Neural cell (in vitro differentiated cells): ENCODE measurements around the gene RCHY1. TPM values are rescaled to one million over a fixed set of nuclear protein-coding genes. Genes with fewer than 3 reads are reported as not detected.
"Not testable (repeated sequence)": the region's sequence is repeated elsewhere in the genome, so short reads cannot be mapped to it uniquely, and the experiment has no call there.

Experiments used
- H2AFZ ChIP-seq: fragments of 200-600, 300-800 bp; sonication (generic), shearing (Covaris generic); 2 replicates; pipeline ENCODE4 v1.6.0; 2014; ENCODE audit warnings: low read depth, mild to moderate bottlenecking, antibody characterized with exemption, low read length, moderate library complexity
- H3F3A ChIP-seq: fragments of 200-600 bp; shearing (Covaris generic); 2 replicates; pipeline ENCODE4 v1.6.1; 2016; ENCODE audit warnings: mild to moderate bottlenecking, moderate library complexity, mixed read lengths, antibody characterized with exemption, low read length; ENCODE audit not compliant: insufficient read depth, poor library complexity, severe bottlenecking
- H3K27ac ChIP-seq: fragments of 200-600, 300-800 bp; sonication (generic), shearing (Covaris generic); 2 replicates; pipeline ENCODE4 v1.5.1; 2014; ENCODE audit warnings: mild to moderate bottlenecking, low read length, moderate library complexity
- H3K27me3 ChIP-seq: fragments of 300-800, 200-600 bp; sonication (generic), shearing (Covaris generic); 2 replicates; pipeline ENCODE4 v1.6.0; 2014; ENCODE audit warnings: mild to moderate bottlenecking, low read depth, low read length, moderate library complexity; ENCODE audit not compliant: insufficient read depth
- H3K36me3 ChIP-seq: fragments of 300-800, 200-600 bp; sonication (generic), shearing (Covaris generic); 2 replicates; pipeline ENCODE4 v1.5.1; 2014; ENCODE audit warnings: mild to moderate bottlenecking, antibody characterized with exemption, low read length, moderate library complexity; ENCODE audit not compliant: insufficient read depth
- H3K4me2 ChIP-seq: fragments of 300-800, 200-600 bp; sonication (generic), shearing (Covaris generic); 2 replicates; pipeline ENCODE4 v1.6.0; 2014; ENCODE audit warnings: mild to moderate bottlenecking, low read length
- H3K4me3 ChIP-seq: fragments of 300-800, 200-600 bp; sonication (generic), shearing (Covaris generic); 2 replicates; pipeline ENCODE4 v1.5.1; 2014; ENCODE audit warnings: mild to moderate bottlenecking, low read length, moderate library complexity
- H3K79me2 ChIP-seq: fragments of 200-600 bp; shearing (Covaris generic); replicated peaks from 2 replicates; pipeline ENCODE4 v1.6.0; 2014; ENCODE audit warnings: mild to moderate bottlenecking, low read length, moderate library complexity; ENCODE audit not compliant: insufficient read depth
- H3K9ac ChIP-seq: fragments of 300-800, 200-600 bp; sonication (generic), shearing (Covaris generic); 2 replicates; pipeline ENCODE4 v1.6.1; 2016; ENCODE audit warnings: mild to moderate bottlenecking, low read length, mixed read lengths
- H3K9me2 ChIP-seq: fragments of 200-600 bp; shearing (Covaris generic); 2 replicates; pipeline ENCODE4 v1.6.1; 2016; ENCODE audit warnings: mild to moderate bottlenecking, low read length, mixed read lengths; ENCODE audit not compliant: insufficient read depth
- H3K9me3 ChIP-seq: fragments of 200-600, 300-800 bp; sonication (generic), shearing (Covaris generic); 2 replicates; pipeline ENCODE4 v1.6.1; 2016; ENCODE audit warnings: mild to moderate bottlenecking, mixed run types, low read length, moderate library complexity, mixed read lengths
- H4K20me1 ChIP-seq: fragments of 200-600 bp; shearing (Covaris generic); 2 replicates; pipeline ENCODE4 v1.6.1; 2016; ENCODE audit warnings: mild to moderate bottlenecking, mixed run types; ENCODE audit not compliant: insufficient read depth
- CTCF ChIP-seq: fragments of 450-650 bp; IDR thresholded peaks from 2 replicates; pipeline ENCODE4 v1.5.1; 2014; ENCODE audit warnings: antibody characterized with exemption, mild to moderate bottlenecking, moderate library complexity; ENCODE audit not compliant: poor library complexity, severe bottlenecking
- EP300 ChIP-seq: fragments of 450-650 bp; conservative IDR thresholded peaks from 2 replicates; pipeline ENCODE4 v1.6.1; 2014; ENCODE audit warnings: antibody characterized with exemption, mild to moderate bottlenecking, moderate library complexity; ENCODE audit not compliant: poor library complexity, severe bottlenecking
- EZH2 ChIP-seq: fragments of 200-600, 300-800 bp; shearing (Covaris generic), sonication (generic); IDR thresholded peaks from 2 replicates; pipeline ENCODE4 v1.6.1; 2014; ENCODE audit warnings: antibody characterized with exemption, low read length, borderline replicate concordance, mild to moderate bottlenecking; ENCODE audit not compliant: insufficient read depth, poor library complexity, severe bottlenecking
- MXI1 ChIP-seq: fragments of 450-650 bp; conservative IDR thresholded peaks from 2 replicates; pipeline ENCODE4 v1.6.1; 2014; ENCODE audit warnings: antibody characterized with exemption, mild to moderate bottlenecking; ENCODE audit not compliant: poor library complexity, severe bottlenecking
- POLR2AphosphoS5 ChIP-seq: IDR thresholded peaks from 2 replicates; pipeline ENCODE4 v1.6.1; 2012
- RAD21 ChIP-seq: fragments of 450-650 bp; conservative IDR thresholded peaks from 2 replicates; pipeline ENCODE4 v1.6.1; 2014; ENCODE audit warnings: antibody characterized with exemption, mild to moderate bottlenecking, moderate library complexity
- REST ChIP-seq: IDR thresholded peaks from 2 replicates; pipeline ENCODE4 v1.6.1; 2012; ENCODE audit warnings: borderline replicate concordance
- SMC3 ChIP-seq: fragments of 450-650 bp; conservative IDR thresholded peaks from 2 replicates; pipeline ENCODE4 v1.6.1; 2014; ENCODE audit warnings: antibody characterized with exemption, mild to moderate bottlenecking, moderate library complexity; ENCODE audit not compliant: poor library complexity
- TAF1 ChIP-seq: IDR thresholded peaks from 2 replicates; pipeline ENCODE4 v1.6.1; 2012; ENCODE audit warnings: low read depth
- polyA plus RNA-seq: library from polyadenylated mRNA; depleted of rRNA; stranded (reverse); fragments of >200 nt; gene quantifications from 2 replicates; pipeline ENCODE4 v1.2.3, GENCODE V29; 2014

Gene RCHY1
- polyA plus RNA-seq, 1 donor from 2014 or later, result 70.6 TPM

GRCh38 chr4:75542824-75543223, 28.6 kb upstream of the RCHY1 start:
- Histone ChIP-seq H3K4me2 (no peak overlapping the region), H3F3A (no peaks in the 10 kb centered on the region), H3K4me3 (no peak overlapping the region), H3K9ac (no peak overlapping the region), H3K79me2 (no peaks in the 10 kb centered on the region), H3K36me3 (peaks cover 6% of the 10 kb centered on the region), H3K27me3 (no peaks in the 10 kb centered on the region), H2AFZ (no peak overlapping the region), H3K9me3 (no peaks in the 10 kb centered on the region), H3K9me2 (no peaks in the 10 kb centered on the region), H3K27ac (no peak overlapping the region), H4K20me1 (no peaks in the 10 kb centered on the region)
- TF ChIP-seq REST (no peak), CTCF (no peak), MXI1 (no peak), SMC3 (no peak), TAF1 (no peak), EZH2 (no peak), EP300 (no peak), POLR2AphosphoS5 (no peak), RAD21 (no peak)

GRCh38 chr4:75537308-75537707, 23.1 kb upstream of the RCHY1 start:
- H3K36me3 ChIP-seq, H3K4me2 ChIP-seq, H2AFZ ChIP-seq, H3K27me3 ChIP-seq, H4K20me1 ChIP-seq, H3K9ac ChIP-seq, H3K9me3 ChIP-seq, H3K9me2 ChIP-seq, H3K79me2 ChIP-seq, H3K4me3 ChIP-seq, H3F3A ChIP-seq, H3K27ac ChIP-seq: not testable (repeated sequence)

DNA sequence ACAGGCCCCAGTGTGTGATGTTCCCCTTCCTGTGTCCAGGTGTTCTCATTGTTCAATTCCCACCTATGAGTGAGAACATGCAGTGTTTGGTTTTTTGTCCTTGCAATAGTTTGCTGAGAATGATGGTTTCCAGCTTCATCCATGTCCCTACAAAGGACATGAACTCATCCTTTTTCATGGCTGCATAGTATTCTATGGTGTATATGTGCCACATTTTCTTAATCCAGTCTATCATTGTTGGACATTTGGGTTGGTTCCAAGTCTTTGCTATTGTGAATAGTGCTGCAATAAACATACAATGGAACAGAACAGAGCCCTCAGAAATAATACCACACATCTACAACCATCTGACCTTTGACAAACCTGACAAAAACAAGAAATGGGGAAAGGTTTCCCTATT, 19.7 kb upstream of the RCHY1 start:
- not testable (repeated sequence) for H3F3A ChIP-seq, H4K20me1 ChIP-seq, H3K4me3 ChIP-seq, H3K27me3 ChIP-seq, H2AFZ ChIP-seq, H3K79me2 ChIP-seq, H3K9ac ChIP-seq, H3K4me2 ChIP-seq, H3K36me3 ChIP-seq, H3K9me2 ChIP-seq, H3K9me3 ChIP-seq, H3K27ac ChIP-seq

GRCh38 chr4:75533339-75533887, 19.2 kb upstream of the RCHY1 start:
- H3K27ac ChIP-seq, H3K9ac ChIP-seq, H4K20me1 ChIP-seq, H3K36me3 ChIP-seq, H3K9me2 ChIP-seq, H3K79me2 ChIP-seq, H3K4me3 ChIP-seq, H3F3A ChIP-seq, H3K27me3 ChIP-seq, H2AFZ ChIP-seq, H3K4me2 ChIP-seq, H3K9me3 ChIP-seq: not testable (repeated sequence)

GRCh38 chr4:75531536-75532143, 17.4 kb upstream of the RCHY1 start:
- H3K9ac ChIP-seq, H2AFZ ChIP-seq, H3K9me3 ChIP-seq, H3K27me3 ChIP-seq, H3K27ac ChIP-seq, H3K4me2 ChIP-seq, H3K4me3 ChIP-seq, H4K20me1 ChIP-seq, H3F3A ChIP-seq, H3K9me2 ChIP-seq, H3K79me2 ChIP-seq: not testable (repeated sequence)
- H3K36me3 ChIP-seq, result peaks cover 15% of the 10 kb centered on the region
